Measurements from ENCODE around the gene GALNS.

Gene GALNS

GRCh38 chr16:88901718-88902337 is 45.1 kb upstream of the GALNS start:
- H3K4me3 ChIP-seq (ENCODE audit: low read depth, low read length), result no peak overlapping the region
- no peak for TF ChIP-seq CTCF (IDR thresholded peaks at IDR 0.05; ENCODE audit: borderline replicate concordance, insufficient read depth, low read depth, low read length)

- TF ChIP-seq CTCF (IDR thresholded peaks at IDR 0.05; ENCODE audit: borderline replicate concordance, insufficient read depth, low read depth, low read length), result no peak
- H3K4me3 ChIP-seq (ENCODE audit: low read depth, low read length), result no peak overlapping the region
These were observed 43.9 kb upstream of the GALNS start for GRCh38 chr16:88900662-88901052.

- no peak overlapping the region for H3K4me3 ChIP-seq (ENCODE audit: low read depth, low read length)
- TF ChIP-seq CTCF (IDR thresholded peaks at IDR 0.05; ENCODE audit: borderline replicate concordance, insufficient read depth, low read depth, low read length), result no peak
These were observed 43.3 kb upstream of the GALNS start for GRCh38 chr16:88899901-88900661.

- no peak for TF ChIP-seq CTCF (IDR thresholded peaks at IDR 0.05; ENCODE audit: borderline replicate concordance, insufficient read depth, low read depth, low read length)
- no peak overlapping the region for H3K4me3 ChIP-seq (ENCODE audit: low read depth, low read length)
These were observed 41.1 kb upstream of the GALNS start for GRCh38 chr16:88897696-88898425.

GRCh38 chr16:88896238-88897070 is 39.7 kb upstream of the GALNS start:
- TF ChIP-seq CTCF (IDR thresholded peaks at IDR 0.05; ENCODE audit: borderline replicate concordance, insufficient read depth, low read depth, low read length), result no peak
- no peak overlapping the region for H3K4me3 ChIP-seq (ENCODE audit: low read depth, low read length)

GRCh38 chr16:88895335-88895734 is 38.6 kb upstream of the GALNS start:
- no peak overlapping the region for H3K4me3 ChIP-seq (ENCODE audit: low read depth, low read length)
- no peak for TF ChIP-seq CTCF (IDR thresholded peaks at IDR 0.05; ENCODE audit: borderline replicate concordance, insufficient read depth, low read depth, low read length)
